ENCODE results near the gene IPP. TPM values are rescaled to one million over a fixed set of nuclear protein-coding genes. Genes with fewer than 3 reads are reported as not detected.
"Not testable (repeated sequence)": the region's sequence is repeated elsewhere in the genome, so short reads cannot be mapped to it uniquely, and the experiment has no call there.

Gene IPP
- total and polyA plus RNA-seq, 2 of the 4 experiments (the other 2 are of a cell fraction), result 4.6 to 10.6 TPM

DNA sequence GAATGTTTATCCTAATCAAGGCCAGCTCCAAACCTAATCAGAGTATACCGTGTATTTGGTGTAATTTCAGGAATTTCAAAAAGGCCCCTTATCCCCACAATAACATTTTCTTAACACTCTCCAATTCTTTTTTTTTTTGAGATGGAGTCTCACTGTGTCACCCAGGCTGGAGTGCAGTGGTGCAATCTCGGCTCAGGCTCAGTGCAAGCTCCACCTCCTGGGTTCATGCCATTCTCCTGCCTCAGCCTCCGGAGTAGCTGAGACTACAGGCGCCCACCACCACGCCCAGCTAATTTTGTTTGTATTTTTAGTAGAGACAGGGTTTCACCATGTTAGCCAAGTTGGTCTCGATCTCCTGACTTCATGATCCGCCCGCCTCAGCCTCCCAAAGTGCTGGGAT is 33.1 kb downstream of the IPP start:
- BruUV-seq (replicated peaks); H4K8ac ChIP-seq (ENCODE audit: low read depth in 2 of 2, low read length in 2 of 2); H2BK120ac ChIP-seq (ENCODE audit: low read depth, low read length); H3K9ac ChIP-seq (ENCODE audit: low read depth, low read length); H3K9me1 ChIP-seq (ENCODE audit: insufficient read depth, low read length); H4K20me1 ChIP-seq (ENCODE audit: insufficient read depth, low read length); H2AFZ ChIP-seq (replicated peaks; ENCODE audit: low read length, poor library complexity); H2AK9ac ChIP-seq (replicated peaks; ENCODE audit: low read depth, low read length, poor library complexity); intact Hi-C loops (cut with micrococcal nuclease); H3K9me3 ChIP-seq (ENCODE audit: control insufficient read depth, insufficient read depth, low read length); dilution Hi-C loops (cut with HindIII; ENCODE audit: low sequenced_read_pairs, unreplicated experiment); POLR2A ChIA-PET (ENCODE audit: unreplicated experiment); H3K18ac ChIP-seq (ENCODE audit: low read depth, low read length); H3K79me1 ChIP-seq (ENCODE audit: low read depth in 1 of 2, low read length in 2 of 2); H3K27ac ChIP-seq (ENCODE audit: insufficient read depth, low read length); H3K4me1 ChIP-seq (ENCODE audit: control insufficient read depth, insufficient read depth, low read length); H2AK5ac ChIP-seq (ENCODE audit: low read depth, low read length); H2BK5ac ChIP-seq (ENCODE audit: low read depth, low read length, poor library complexity, severe bottlenecking); H3K4ac ChIP-seq (ENCODE audit: low read depth, low read length); H2BK20ac ChIP-seq (ENCODE audit: low read depth, low read length); H2BK15ac ChIP-seq (ENCODE audit: low read depth, low read length); ATAC-seq (ENCODE audit: low read depth); H3K56ac ChIP-seq (ENCODE audit: extremely low read depth, insufficient read depth, low read length); H3K23ac ChIP-seq (ENCODE audit: low read depth, low read length); CTCF ChIA-PET; H4K91ac ChIP-seq (ENCODE audit: insufficient read depth, low read depth, low read length); H3K36me3 ChIP-seq (ENCODE audit: control insufficient read depth, insufficient read depth, low read length); H3K4me3 ChIP-seq (ENCODE audit: insufficient read depth, low read depth, low read length); H3K27me3 ChIP-seq (ENCODE audit: control insufficient read depth, insufficient read depth, low read length); H3K4me2 ChIP-seq (ENCODE audit: low read depth, low read length); H4K5ac ChIP-seq (ENCODE audit: low read depth, low read length); in situ Hi-C loops (cut with MboI; ENCODE audit: low sequenced_read_pairs); H3K14ac ChIP-seq (replicated peaks; ENCODE audit: low read depth, low read length): not testable (repeated sequence)
- TF ChIP-seq CEBPB (IDR thresholded peaks at IDR 0.05; ENCODE audit: low read depth, low read length), result peak; percentile 12; the same call in 1 of the 2 replicates
- peak; percentile 11 for DNase-seq
- WGBS, 2 experiments (ENCODE audit: extremely low coverage in 2 of 2, insufficient read length in 1 of 2), result no CpG with 5 or more reads among the region's 8 CpGs
